Measurements from ENCODE around the gene COL20A1.
"Not testable (repeated sequence)": the region's sequence is repeated elsewhere in the genome, so short reads cannot be mapped to it uniquely, and the experiment has no call there.

The COL20A1 gene

GRCh38 chr20:63377256-63377941 is 84.4 kb downstream of the COL20A1 start:
- ATAC-seq (replicated peaks) (no peak), DNase-seq (no peak)
- Mint-ChIP-seq H3K27ac (no peak overlapping the region), H3K27me3 (peaks cover 36 to 68% of the 10 kb centered on the region in 2 donors), H3K4me3 (no peak overlapping the region), H3K36me3 (no peaks in the 10 kb centered on the region), H3K9me3 (peaks cover 0 to 2% of the 10 kb centered on the region in 2 donors), H3K4me1 (peaks cover 2 to 6% of the 10 kb centered on the region in 2 donors)

GRCh38 chr20:63377951-63378381 is 85.0 kb downstream of the COL20A1 start:
- peaks cover 2 to 6% of the 10 kb centered on the region in 2 donors for H3K4me1 Mint-ChIP-seq
- H3K9me3 Mint-ChIP-seq, result peaks cover 0 to 2% of the 10 kb centered on the region in 2 donors
- H3K36me3 Mint-ChIP-seq, result no peaks in the 10 kb centered on the region
- no peak overlapping the region for H3K27ac Mint-ChIP-seq
- ATAC-seq (replicated peaks) (no peak), DNase-seq (no peak)
- H3K4me3 Mint-ChIP-seq, result no peak overlapping the region
- H3K27me3 Mint-ChIP-seq, result peaks cover 32 to 63% of the 10 kb centered on the region in 2 donors

GRCh38 chr20:63378626-63379025 is 85.6 kb downstream of the COL20A1 start:
- ATAC-seq (replicated peaks), result no peak
- Mint-ChIP-seq H3K36me3 (no peaks in the 10 kb centered on the region), H3K27ac (no peak overlapping the region), H3K27me3 (peaks cover 31 to 56% of the 10 kb centered on the region in 2 donors), H3K4me3 (no peak overlapping the region), H3K4me1 (peaks cover 2 to 6% of the 10 kb centered on the region in 2 donors), H3K9me3 (peaks cover 0 to 2% of the 10 kb centered on the region in 2 donors)
- no peak for DNase-seq

- H3K36me3 Mint-ChIP-seq, result no peaks in the 10 kb centered on the region
- H3K4me1 Mint-ChIP-seq, result peaks cover 2 to 6% of the 10 kb centered on the region in 2 donors
- no peak overlapping the region for H3K4me3 Mint-ChIP-seq
- H3K27ac Mint-ChIP-seq, result no peak overlapping the region
- H3K27me3 Mint-ChIP-seq, result peaks cover 31 to 49% of the 10 kb centered on the region in 2 donors
- H3K9me3 Mint-ChIP-seq, result peaks cover 0 to 2% of the 10 kb centered on the region in 2 donors
- no peak for DNase-seq
- no peak for ATAC-seq (replicated peaks)
Measured at GRCh38 chr20:63379296-63379695, 86.3 kb downstream of the COL20A1 start.

- H3K4me1 Mint-ChIP-seq; H3K9me3 Mint-ChIP-seq; H3K4me3 Mint-ChIP-seq; DNase-seq; H3K36me3 Mint-ChIP-seq; ATAC-seq (replicated peaks); H3K27ac Mint-ChIP-seq: not testable (repeated sequence)
- H3K27me3 Mint-ChIP-seq, result peaks cover 31 to 48% of the 10 kb centered on the region in 2 donors
Measured at GRCh38 chr20:63379872-63380271, 86.9 kb downstream of the COL20A1 start.

- Mint-ChIP-seq H3K9me3 (peaks cover 3 to 6% of the 10 kb centered on the region in 2 donors), H3K36me3 (peaks cover 0 to 3% of the 10 kb centered on the region in 2 donors), H3K27me3 (peaks cover 31 to 44% of the 10 kb centered on the region in 2 donors), H3K27ac (no peak overlapping the region), H3K4me1 (peaks cover 2 to 6% of the 10 kb centered on the region in 2 donors), H3K4me3 (no peak overlapping the region)
- ATAC-seq (replicated peaks) (no peak), DNase-seq (no peak)
Measured at GRCh38 chr20:63380346-63380870, 87.4 kb downstream of the COL20A1 start.

GRCh38 chr20:63381781-63382431 is 88.9 kb downstream of the COL20A1 start:
- peaks cover 2 to 6% of the 10 kb centered on the region in 2 donors for H3K4me1 Mint-ChIP-seq

GRCh38 chr20:63382551-63383300 is 89.7 kb downstream of the COL20A1 start:
- Mint-ChIP-seq H3K27me3 (peaks cover 17 to 32% of the 10 kb centered on the region in 2 donors), H3K9me3 (peaks cover 19 to 22% of the 10 kb centered on the region in 2 donors), H3K4me1 (peaks cover 2 to 6% of the 10 kb centered on the region in 2 donors), H3K4me3 (no peak overlapping the region), H3K36me3 (peaks cover 3 to 10% of the 10 kb centered on the region in 2 donors), H3K27ac (no peak overlapping the region)
- no peak for DNase-seq
- ATAC-seq (replicated peaks), result no peak

More at GRCh38 chr20:63381781-63382431, 88.9 kb downstream of the COL20A1 start:
- H3K27ac Mint-ChIP-seq, result no peak overlapping the region
- peaks cover 3 to 10% of the 10 kb centered on the region in 2 donors for H3K36me3 Mint-ChIP-seq
- H3K27me3 Mint-ChIP-seq, result peaks cover 21 to 32% of the 10 kb centered on the region in 2 donors
- H3K4me3 Mint-ChIP-seq, result no peak overlapping the region
- DNase-seq (no peak), ATAC-seq (replicated peaks) (peak; percentile 36 to 45)
- peaks cover 15 to 17% of the 10 kb centered on the region in 2 donors for H3K9me3 Mint-ChIP-seq

GRCh38 chr20:63383556-63383955 is 90.6 kb downstream of the COL20A1 start:
- Mint-ChIP-seq H3K36me3 (peaks cover 3 to 10% of the 10 kb centered on the region in 2 donors), H3K9me3 (peaks cover 23 to 25% of the 10 kb centered on the region in 2 donors), H3K4me1 (peaks cover 2 to 6% of the 10 kb centered on the region in 2 donors), H3K4me3 (no peak overlapping the region), H3K27me3 (peaks cover 18 to 28% of the 10 kb centered on the region in 2 donors), H3K27ac (no peak overlapping the region)
- DNase-seq (no peak), ATAC-seq (replicated peaks) (no peak)

GRCh38 chr20:63384336-63384735 is 91.3 kb downstream of the COL20A1 start:
- no peak for DNase-seq
- Mint-ChIP-seq H3K27ac (no peak overlapping the region), H3K4me3 (no peak overlapping the region), H3K36me3 (peaks cover 3 to 10% of the 10 kb centered on the region in 2 donors), H3K4me1 (peaks cover 2 to 6% of the 10 kb centered on the region in 2 donors), H3K27me3 (peaks cover 11 to 20% of the 10 kb centered on the region in 2 donors), H3K9me3 (peaks cover 23 to 25% of the 10 kb centered on the region in 2 donors)
- ATAC-seq (replicated peaks), result no peak

Data from stimulated activated naive B cell treated with anti-CD40 and anti-IgM and Interleukin-4, amounts not matched to agents 10 μg/mL and 1 μg/mL and 100 μg/mL, for 72 hours (primary cell).